Neural progenitor cell (in vitro differentiated cells): ENCODE measurements around the gene FAM114A2. TPM values are rescaled to one million over a fixed set of nuclear protein-coding genes. Genes with fewer than 3 reads are reported as not detected.

Source experiments
- DNase-seq: peaks from one replicate; pipeline ENCODE4 v3.0.0-alpha.2; 2016; ENCODE audit warnings: low spot score
- H2AFZ ChIP-seq: fragments of 200-600 bp; sonication (generic); replicated peaks from 2 replicates; pipeline ENCODE4 v1.6.1; 2016; ENCODE audit warnings: antibody characterized with exemption
- H3F3A ChIP-seq: fragments of 200-600 bp; sonication (generic); 2 replicates; pipeline ENCODE4 v1.6.1; 2016; ENCODE audit warnings: antibody characterized with exemption, low read depth
- H3K27ac ChIP-seq: fragments of 200-600 bp; sonication (generic); 2 replicates; pipeline ENCODE4 v1.5.1; 2016; ENCODE audit warnings: mild to moderate bottlenecking
- H3K27me3 ChIP-seq: fragments of 200-600 bp; sonication (generic); 2 replicates; pipeline ENCODE4 v1.6.1; 2016; ENCODE audit warnings: mild to moderate bottlenecking, moderate library complexity
- H3K36me3 ChIP-seq: fragments of 200-600 bp; sonication (generic); 2 replicates; pipeline ENCODE4 v1.5.1; 2016
- H3K4me1 ChIP-seq: fragments of 200-600 bp; sonication (generic); 2 replicates; pipeline ENCODE4 v1.6.1; 2016; ENCODE audit warnings: mixed run types
- H3K4me2 ChIP-seq: fragments of 200-600 bp; sonication (generic); 2 replicates; pipeline ENCODE4 v1.6.1; 2016
- H3K4me3 ChIP-seq: fragments of 200-600 bp; sonication (generic); 2 replicates; pipeline ENCODE4 v1.5.1; 2016
- H3K79me2 ChIP-seq: fragments of 200-600 bp; sonication (generic); 2 replicates; pipeline ENCODE4 v1.6.1; 2016; ENCODE audit warnings: low read depth
- H3K9ac ChIP-seq: fragments of 200-600 bp; sonication (generic); 2 replicates; pipeline ENCODE4 v1.6.1; 2016
- H3K9me3 ChIP-seq: fragments of 200-600 bp; sonication (generic); 2 replicates; pipeline ENCODE4 v1.5.1; 2016; ENCODE audit warnings: low read depth
- H4K20me1 ChIP-seq: fragments of 200-600 bp; sonication (generic); 2 replicates; pipeline ENCODE4 v1.6.1; 2016; ENCODE audit warnings: low read depth
- H3K27ac Mint-ChIP-seq: 3 replicates; pipeline ENCODE4 v1.8.0; 2021; ENCODE audit warnings: mixed read lengths
- H3K27me3 Mint-ChIP-seq: 2 replicates; pipeline ENCODE4 v1.8.0; 2022; ENCODE audit warnings: low read depth, mild to moderate bottlenecking, inconsistent platforms, moderate library complexity, mixed read lengths; ENCODE audit not compliant: insufficient read depth
- H3K36me3 Mint-ChIP-seq: 3 replicates; pipeline ENCODE4 v1.8.0; 2021; ENCODE audit warnings: mixed read lengths
- H3K4me1 Mint-ChIP-seq: 3 replicates; pipeline ENCODE4 v1.8.0; 2021; ENCODE audit warnings: mixed read lengths
- H3K4me3 Mint-ChIP-seq: 3 replicates; pipeline ENCODE4 v1.8.0; 2021; ENCODE audit warnings: mild to moderate bottlenecking, moderate library complexity, mixed read lengths
- H3K9me3 Mint-ChIP-seq: 3 replicates; pipeline ENCODE4 v1.8.0; 2020; ENCODE audit warnings: mixed read lengths
- CTCF ChIP-seq: fragments of 200-600 bp; sonication (generic); IDR thresholded peaks from 2 replicates; pipeline ENCODE4 v1.5.1; 2017; ENCODE audit warnings: antibody characterized with exemption, mild to moderate bottlenecking
- EZH2 ChIP-seq: fragments of 200-600 bp; sonication (generic); IDR thresholded peaks from 2 replicates; pipeline ENCODE4 v1.6.1; 2017; ENCODE audit warnings: antibody characterized with exemption, mild to moderate bottlenecking, moderate library complexity
- EZH2phosphoT487 ChIP-seq: fragments of 200-600 bp; sonication (generic); IDR thresholded peaks from 2 replicates; pipeline ENCODE4 v1.6.1; 2017; ENCODE audit warnings: antibody characterized with exemption
- total RNA-seq: library from RNA; depleted of rRNA; stranded (reverse); fragments of >200 nt; gene quantifications from 2 replicates; pipeline ENCODE4 v1.2.3, GENCODE V29; 2015; ENCODE audit warnings: low replicate concordance

FAM114A2 gene
- total RNA-seq, 1 donor from 2014 or later, result 13.2 TPM

GRCh38 chr5:154063372-154063771, 24.7 kb upstream of the FAM114A2 start:
- H3K27ac Mint-ChIP-seq, result no peak overlapping the region
- H3K9ac ChIP-seq, result no peak overlapping the region
- H4K20me1 ChIP-seq, result peaks cover 15% of the 10 kb centered on the region
- peaks cover 2% of the 10 kb centered on the region for H3K27me3 Mint-ChIP-seq
- H3K9me3 ChIP-seq, result no peaks in the 10 kb centered on the region
- TF ChIP-seq EZH2 (no peak), CTCF (no peak), EZH2phosphoT487 (no peak)
- no peak overlapping the region for H3K4me3 ChIP-seq
- no peak overlapping the region for H3K4me3 Mint-ChIP-seq
- H3K36me3 Mint-ChIP-seq, result peaks cover 2% of the 10 kb centered on the region
- DNase-seq, result no peak
- no peak overlapping the region for H3K4me2 ChIP-seq
- no peaks in the 10 kb centered on the region for H3K9me3 Mint-ChIP-seq
- H3K27me3 ChIP-seq, result no peaks in the 10 kb centered on the region
- peaks cover 11% of the 10 kb centered on the region for H3K4me1 Mint-ChIP-seq
- H3K4me1 ChIP-seq, result peaks cover 10% of the 10 kb centered on the region
- no peaks in the 10 kb centered on the region for H3K79me2 ChIP-seq
- peaks cover 6% of the 10 kb centered on the region for H3F3A ChIP-seq
- no peaks in the 10 kb centered on the region for H3K36me3 ChIP-seq
- H3K27ac ChIP-seq, result no peak overlapping the region
- H2AFZ ChIP-seq, result no peak overlapping the region

- H4K20me1 ChIP-seq, result peaks cover 27% of the 10 kb centered on the region
- no peaks in the 10 kb centered on the region for H3K9me3 ChIP-seq
- H3K27ac Mint-ChIP-seq, result no peak overlapping the region
- H3K79me2 ChIP-seq, result no peaks in the 10 kb centered on the region
- H3K4me3 Mint-ChIP-seq, result no peak overlapping the region
- H3K9ac ChIP-seq, result no peak overlapping the region
- peaks cover 7% of the 10 kb centered on the region for H3F3A ChIP-seq
- no peak overlapping the region for H3K27ac ChIP-seq
- H3K27me3 ChIP-seq, result no peaks in the 10 kb centered on the region
- peaks cover 10% of the 10 kb centered on the region for H3K4me1 ChIP-seq
- H3K4me1 Mint-ChIP-seq, result peaks cover 12% of the 10 kb centered on the region
- no peak overlapping the region for H3K4me3 ChIP-seq
- no peak overlapping the region for H3K4me2 ChIP-seq
- H3K9me3 Mint-ChIP-seq, result no peaks in the 10 kb centered on the region
- no peak for DNase-seq
- peaks cover 4% of the 10 kb centered on the region for H3K36me3 Mint-ChIP-seq
- H3K27me3 Mint-ChIP-seq, result peaks cover 2% of the 10 kb centered on the region
- H3K36me3 ChIP-seq, result no peaks in the 10 kb centered on the region
- no peak overlapping the region for H2AFZ ChIP-seq
- TF ChIP-seq CTCF (no peak), EZH2 (no peak)
Measured at GRCh38 chr5:154060606-154061005, 21.9 kb upstream of the FAM114A2 start.

- H2AFZ ChIP-seq, result no peak overlapping the region
- Mint-ChIP-seq H3K27me3 (no peaks in the 10 kb centered on the region), H3K4me1 (peaks cover 12% of the 10 kb centered on the region), H3K36me3 (peaks cover 6% of the 10 kb centered on the region), H3K9me3 (no peaks in the 10 kb centered on the region), H3K4me3 (no peak overlapping the region), H3K27ac (no peak overlapping the region)
- H3K9ac ChIP-seq, result no peak overlapping the region
- no peak for DNase-seq
- TF ChIP-seq EZH2phosphoT487 (no peak), EZH2 (no peak), CTCF (no peak)
- H3K4me1 ChIP-seq, result peaks cover 10% of the 10 kb centered on the region
- peak overlapping the region; percentile 34 for H3K4me2 ChIP-seq
- peaks cover 7% of the 10 kb centered on the region for H3F3A ChIP-seq
- no peaks in the 10 kb centered on the region for H3K27me3 ChIP-seq
- no peak overlapping the region for H3K4me3 ChIP-seq
- H3K36me3 ChIP-seq, result no peaks in the 10 kb centered on the region
- H3K9me3 ChIP-seq, result no peaks in the 10 kb centered on the region
- H3K27ac ChIP-seq, result no peak overlapping the region
- peaks cover 27% of the 10 kb centered on the region for H4K20me1 ChIP-seq
- peaks cover 6% of the 10 kb centered on the region for H3K79me2 ChIP-seq
Measured at GRCh38 chr5:154059583-154059982, 20.9 kb upstream of the FAM114A2 start.
